ENCODE results near the gene PNPLA6.
A peak's percentile ranks its signal among the peaks of the same experiment; 100 is the strongest.

The PNPLA6 gene

GRCh38 chr19:7597689-7598088 is 62.2 kb downstream of the PNPLA6 start:
- no peak for DNase-seq (ENCODE audit: low spot score)

DNA sequence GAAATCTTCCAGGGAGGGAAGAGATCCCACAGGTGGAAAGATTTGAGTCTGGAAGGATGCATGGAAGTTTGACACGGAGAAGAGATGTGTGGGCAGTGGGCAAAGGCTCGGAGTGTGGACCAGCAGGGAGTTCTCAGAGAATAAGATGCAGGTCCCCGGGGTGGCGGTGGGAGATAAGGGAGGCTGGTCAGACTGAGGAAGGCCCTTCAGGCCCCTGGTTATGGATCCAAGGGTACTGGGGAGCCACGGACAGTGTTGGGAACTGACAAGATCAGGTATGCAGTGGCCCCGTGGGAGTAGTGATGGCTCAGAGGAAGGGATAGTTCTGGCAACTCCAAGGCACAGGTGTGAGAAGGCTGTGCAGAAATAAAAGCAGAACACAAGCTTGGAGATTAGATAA is 62.7 kb downstream of the PNPLA6 start:
- DNase-seq (ENCODE audit: low spot score), result no peak

DNA sequence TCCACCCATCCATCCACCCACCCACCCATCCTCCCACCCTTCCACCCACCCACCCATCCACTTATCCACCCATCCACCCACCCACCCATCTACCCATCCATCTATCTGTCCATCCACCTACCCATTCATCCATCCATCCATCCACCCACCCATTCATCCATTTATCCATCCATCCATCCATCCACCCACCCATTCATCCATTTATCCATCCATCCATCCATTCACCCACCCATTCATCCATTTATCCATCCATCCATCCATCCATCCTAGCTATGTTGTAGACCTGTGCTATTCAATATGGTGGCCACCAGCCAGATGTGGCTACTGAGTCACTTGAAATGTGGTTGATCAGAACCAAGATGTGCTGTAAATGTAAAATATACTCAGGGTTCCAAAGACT is 65.2 kb downstream of the PNPLA6 start:
- DNase-seq (ENCODE audit: low spot score), result no peak

GRCh38 chr19:7602240-7602934 is 66.9 kb downstream of the PNPLA6 start:
- DNase-seq (ENCODE audit: low spot score), result no peak

DNA sequence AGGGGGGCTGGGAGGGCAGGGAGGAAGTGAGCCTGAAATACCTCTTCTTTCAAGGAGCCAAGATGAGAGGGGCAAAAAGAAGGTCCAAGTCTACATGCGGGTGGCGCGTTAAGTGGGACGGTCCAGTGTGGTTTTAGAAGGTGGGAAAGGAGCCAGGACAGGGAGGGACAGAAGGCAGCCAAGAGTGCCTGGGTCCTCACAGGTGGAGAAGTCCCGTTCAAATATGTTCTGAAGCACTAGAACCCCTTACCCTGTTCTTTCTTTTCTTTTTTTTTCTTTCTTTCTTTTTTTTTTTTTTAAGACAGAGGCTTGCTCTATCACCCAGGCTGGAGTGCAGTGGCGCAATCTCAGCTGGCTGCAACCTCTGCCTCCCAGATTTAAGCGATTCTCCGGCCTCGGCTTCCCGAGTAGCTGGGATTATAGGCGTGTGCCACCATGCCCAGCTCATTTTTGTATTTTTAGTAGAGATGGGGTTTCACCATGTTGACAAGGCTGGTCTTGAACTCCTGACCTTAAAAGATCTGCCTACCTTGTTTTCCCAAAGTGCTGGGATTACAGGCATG is 67.5 kb downstream of the PNPLA6 start:
- DNase-seq (ENCODE audit: low spot score), result no peak

GRCh38 chr19:7603919-7604318 is 68.4 kb downstream of the PNPLA6 start:
- no peak for DNase-seq (ENCODE audit: low spot score)

DNA sequence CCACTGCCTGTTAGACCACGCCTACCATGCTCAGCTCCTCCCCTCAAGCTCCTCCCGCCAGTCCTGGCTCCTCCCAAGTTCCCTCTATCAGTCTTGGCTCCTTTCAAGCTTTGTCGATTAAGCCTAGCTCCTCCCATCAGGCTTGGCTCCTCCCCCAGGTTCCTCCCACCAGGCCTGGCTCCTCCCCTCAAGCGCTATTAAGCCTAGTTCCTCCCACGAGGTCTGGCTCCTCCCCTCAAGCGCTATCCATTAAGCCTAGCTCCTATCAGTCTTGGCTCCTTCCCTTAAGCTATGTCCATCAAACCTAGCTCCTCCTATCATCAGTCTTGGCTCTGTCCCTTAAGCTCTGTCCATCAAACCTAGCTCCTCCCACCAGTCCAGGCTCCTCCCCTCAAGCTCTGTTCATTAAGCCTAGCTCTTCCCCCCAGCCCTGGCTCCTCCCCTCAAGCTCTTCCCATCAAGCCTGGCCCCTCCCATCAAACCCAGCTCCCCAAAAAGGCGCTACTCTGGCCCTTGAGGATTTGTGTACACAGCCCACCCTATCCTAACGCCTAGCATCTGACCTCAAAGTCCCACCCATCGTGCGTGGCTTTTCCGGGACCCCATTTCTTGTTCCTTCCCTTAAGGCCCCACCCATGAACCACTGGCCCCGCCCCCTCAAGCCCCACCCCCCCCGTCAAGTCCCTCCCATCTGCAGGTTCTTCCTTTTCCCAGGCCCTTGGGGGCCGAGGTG is 70.1 kb downstream of the PNPLA6 start:
- peak; percentile 38 for DNase-seq (ENCODE audit: low spot score)

DNA sequence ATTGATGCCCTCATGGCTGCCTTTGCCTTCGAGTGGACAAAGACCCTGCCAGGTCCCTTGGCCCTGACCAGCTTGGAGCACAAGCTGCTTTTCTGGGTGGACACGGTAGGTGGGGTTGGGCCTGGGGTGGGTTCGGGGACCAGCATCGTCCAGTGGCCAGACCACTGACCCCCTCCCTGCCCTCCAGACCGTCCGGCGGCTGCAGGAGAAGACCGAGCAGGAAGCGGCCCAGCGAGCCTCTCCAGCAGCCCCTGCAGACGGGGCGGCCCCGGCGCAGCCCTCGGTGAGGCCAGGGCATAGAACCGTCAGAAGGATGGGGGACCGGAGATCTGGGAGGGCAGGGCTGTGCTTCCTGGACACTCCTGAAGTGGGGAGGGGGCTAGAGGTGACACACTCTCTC is 70.8 kb downstream of the PNPLA6 start:
- no peak for DNase-seq (ENCODE audit: low spot score)

DNA sequence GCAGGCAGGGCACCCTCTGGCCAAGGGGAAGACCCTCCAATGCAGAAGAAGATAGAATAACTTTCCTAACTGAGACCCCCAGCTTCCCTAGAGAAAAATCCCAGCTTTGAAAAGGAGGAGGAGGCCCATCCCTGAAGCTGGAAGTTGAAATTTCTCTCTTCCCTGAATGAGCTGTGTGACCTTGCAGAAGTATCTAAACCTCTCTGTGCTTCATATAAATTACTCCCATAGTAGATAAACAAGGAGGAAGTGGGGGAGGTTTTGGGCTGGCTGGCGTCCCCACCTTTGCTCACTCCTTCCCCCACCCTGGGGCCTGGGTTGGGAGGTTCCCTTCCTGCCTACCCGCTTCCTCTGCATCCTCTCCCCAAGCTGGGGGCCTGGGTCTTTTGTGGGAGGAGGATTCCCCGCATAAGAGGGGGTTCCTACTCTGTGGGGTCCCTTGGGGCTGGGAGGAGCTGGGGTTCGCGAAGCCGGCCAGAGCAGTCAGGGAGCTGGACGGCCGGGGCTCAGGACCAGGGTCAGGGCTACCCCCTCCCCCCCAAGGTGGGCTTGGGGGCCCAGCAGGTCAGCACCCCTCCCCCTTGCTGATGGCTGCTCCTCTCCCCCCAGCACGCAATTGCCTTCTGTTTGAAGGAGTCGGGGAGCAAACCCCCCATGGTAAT is 71.8 kb downstream of the PNPLA6 start:
- no peak for DNase-seq (ENCODE audit: low spot score)

DNA sequence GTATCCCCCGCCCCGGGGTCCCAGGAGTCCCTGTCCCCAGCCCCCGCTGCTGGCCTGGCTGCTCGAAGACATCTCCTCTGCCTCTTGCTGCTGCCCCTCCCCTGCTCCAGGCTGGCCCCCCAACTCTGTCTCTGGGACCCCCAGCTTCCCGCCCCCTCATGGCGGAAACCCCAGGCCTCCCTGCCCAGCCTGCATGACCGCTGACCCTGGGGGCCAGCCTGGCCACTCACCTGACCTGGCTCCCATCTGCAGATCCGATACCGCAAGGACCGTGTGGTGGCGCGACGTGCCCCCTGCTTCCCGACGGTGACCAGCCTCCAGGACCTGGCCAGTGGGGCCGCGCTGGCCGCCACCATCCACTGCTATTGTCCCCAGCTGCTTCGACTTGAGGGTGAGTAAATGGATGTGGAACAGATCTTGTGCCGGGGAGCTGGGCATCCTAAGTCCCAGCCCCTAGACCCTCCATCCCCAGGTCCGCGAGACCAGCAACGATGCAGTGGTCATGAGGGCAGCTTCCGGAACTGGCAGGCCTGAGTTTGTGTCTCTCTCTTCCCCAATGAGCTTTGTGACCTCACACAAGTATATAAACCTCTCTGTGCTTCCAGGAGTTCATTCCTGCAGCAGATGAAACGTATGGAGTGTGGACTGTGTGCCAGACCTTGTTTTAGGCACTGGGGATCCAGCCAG is 72.5 kb downstream of the PNPLA6 start:
- DNase-seq (ENCODE audit: low spot score), result no peak

GRCh38 chr19:7610491-7611240 is 75.1 kb downstream of the PNPLA6 start:
- DNase-seq (ENCODE audit: low spot score), result no peak

Small RNAs within 50 kb of the gene (small RNA-seq; reads per million reads assigned to genes)
- gene AC008878.2, result 0 reads per million in 2 experiments

Data from SK-N-DZ (cell line).